Measurements from ENCODE around the gene PRKAG3.
"Not testable (repeated sequence)": the region's sequence is repeated elsewhere in the genome, so short reads cannot be mapped to it uniquely, and the experiment has no call there.

PRKAG3 gene

DNA sequence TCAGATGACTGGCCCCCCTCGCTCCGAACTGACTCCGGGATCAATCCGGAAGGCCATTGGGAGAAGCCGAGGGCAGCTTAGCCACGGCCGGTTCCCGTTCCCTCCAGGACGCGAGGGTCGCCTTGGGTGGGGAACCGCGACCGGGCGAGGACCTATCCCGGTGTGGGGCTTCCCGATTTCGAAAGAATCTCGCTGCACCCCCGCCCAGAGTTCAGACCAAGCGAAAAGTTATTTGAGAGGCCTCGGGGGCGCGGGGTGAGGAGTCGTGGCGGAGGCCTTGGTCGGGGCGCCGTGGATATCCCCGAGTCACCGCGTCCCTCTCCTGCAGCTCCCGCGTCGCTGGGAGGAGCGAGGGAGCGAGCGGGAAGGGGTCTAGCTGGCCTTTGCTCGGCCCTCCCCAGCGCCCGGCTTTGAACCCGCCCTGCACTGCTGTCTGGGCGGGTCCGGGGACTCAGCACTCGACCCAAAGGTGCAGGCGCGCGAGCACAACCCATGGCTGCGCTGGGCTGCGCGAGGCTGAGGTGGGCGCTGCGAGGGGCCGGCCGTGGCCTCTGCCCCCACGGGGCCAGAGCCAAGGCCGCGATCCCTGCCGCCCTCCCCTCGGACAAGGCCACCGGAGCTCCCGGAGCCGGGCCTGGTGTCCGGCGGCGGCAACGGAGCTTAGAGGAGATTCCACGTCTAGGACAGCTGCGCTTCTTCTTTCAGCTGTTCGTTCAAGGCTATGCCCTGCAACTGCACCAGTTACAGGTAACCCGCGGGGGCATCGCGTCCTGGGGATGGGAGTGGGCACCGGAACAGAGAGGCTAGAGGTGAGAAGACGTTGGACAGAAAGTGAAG is 49.7 kb downstream of the PRKAG3 start, which contains the start of gene CYP27A1:
Gene CYP27A1 (plus strand): TSS at position 457 of the 837 bp plus-strand sequence. CDS start 36 bp downstream, at position 493.
- peak; percentile 56 for DNase-seq (ENCODE audit: low spot score)

DNA sequence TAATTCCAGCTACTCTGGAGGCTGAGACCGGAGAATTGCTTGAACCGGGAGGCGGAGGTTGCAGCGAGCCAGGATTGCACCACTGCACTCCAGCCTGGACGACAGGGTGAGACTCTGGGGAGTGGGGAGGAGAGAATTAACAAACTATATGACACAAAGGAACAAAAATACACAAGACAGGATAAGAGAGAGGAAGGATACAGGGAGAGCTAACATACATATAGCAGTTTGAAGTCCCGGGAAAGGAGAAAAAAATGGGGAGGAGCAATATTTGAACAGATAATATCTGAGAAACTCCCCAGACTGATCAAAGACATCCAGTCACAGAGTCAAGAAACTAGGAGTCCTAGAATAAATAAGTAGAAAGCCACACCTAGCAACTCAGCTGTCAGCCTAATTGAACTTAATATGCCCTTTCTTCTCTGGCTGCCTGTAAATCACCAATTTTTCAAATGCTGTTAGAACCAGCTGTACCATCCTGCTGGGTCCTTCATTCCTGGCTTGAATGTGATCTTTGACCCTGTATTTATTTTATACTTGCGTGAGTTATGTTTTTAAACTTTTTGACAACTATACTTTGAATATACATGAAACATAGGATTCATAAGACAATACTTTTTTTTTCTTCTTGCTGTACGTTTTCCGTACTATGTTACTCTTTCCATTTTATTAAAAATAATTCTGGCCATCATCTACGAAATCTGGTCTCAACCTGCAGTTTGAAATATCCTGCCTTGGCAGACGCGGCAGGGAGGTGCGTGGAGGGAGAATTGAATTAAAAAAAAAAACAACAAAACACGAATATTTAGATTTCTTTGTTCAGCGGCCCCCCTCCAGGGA is 50.5 kb downstream of the PRKAG3 start:
- DNase-seq (ENCODE audit: low spot score): no peak

DNA sequence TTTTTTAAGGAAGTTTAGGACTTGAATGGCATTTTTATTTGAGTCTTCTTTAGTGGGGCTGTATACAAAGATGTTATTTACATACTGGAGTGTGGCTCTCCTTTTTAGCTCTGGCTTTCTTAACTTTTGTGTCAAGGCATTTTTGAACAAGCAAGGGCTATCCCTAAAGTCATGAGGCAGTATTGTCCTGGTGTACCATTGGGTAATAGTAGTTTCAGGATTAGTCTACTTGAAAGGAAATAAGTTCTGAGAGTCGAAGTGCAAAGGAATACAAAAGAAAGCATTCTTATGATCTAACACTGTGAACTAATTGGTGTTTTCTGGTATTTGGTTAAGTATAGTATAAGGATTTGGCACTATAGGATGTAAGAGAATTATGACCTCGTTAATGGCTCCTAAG is 51.6 kb downstream of the PRKAG3 start:
- DNase-seq (ENCODE audit: low spot score): no peak

DNA sequence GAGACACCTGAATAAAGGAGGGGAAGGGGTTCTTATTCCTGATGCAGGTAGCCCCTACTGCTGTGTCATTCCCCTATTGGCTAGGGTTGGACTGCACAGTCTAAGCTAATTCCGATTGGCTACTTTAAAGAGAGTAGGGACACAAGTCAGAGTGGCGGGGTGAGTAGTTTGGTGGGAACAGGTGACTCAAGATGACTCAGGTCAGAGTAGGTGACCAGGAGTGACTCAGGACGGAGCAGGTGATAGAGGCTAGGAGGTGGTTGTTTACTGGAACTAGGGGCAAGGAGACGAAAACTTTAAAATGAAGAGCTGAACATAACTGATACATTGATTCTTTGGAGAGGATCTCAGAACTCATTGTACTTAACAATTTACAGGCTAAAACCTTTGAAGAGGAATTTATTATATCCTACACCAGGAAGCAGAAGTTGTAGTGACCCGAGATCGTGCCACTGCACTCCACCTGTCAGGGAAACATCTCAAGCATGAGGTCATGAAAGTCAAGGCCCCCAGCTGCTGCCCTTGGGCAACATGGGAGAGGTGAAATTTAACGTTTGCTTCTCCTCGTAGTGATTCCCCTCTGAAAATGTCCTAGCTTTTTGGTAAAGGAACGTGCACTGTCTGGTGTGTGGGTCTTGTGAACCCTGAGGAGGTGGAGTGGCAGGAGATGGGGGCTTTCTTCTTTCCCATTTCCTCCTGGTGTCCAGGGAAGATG is 54.2 kb downstream of the PRKAG3 start:
- no peak for DNase-seq (ENCODE audit: low spot score)

DNA sequence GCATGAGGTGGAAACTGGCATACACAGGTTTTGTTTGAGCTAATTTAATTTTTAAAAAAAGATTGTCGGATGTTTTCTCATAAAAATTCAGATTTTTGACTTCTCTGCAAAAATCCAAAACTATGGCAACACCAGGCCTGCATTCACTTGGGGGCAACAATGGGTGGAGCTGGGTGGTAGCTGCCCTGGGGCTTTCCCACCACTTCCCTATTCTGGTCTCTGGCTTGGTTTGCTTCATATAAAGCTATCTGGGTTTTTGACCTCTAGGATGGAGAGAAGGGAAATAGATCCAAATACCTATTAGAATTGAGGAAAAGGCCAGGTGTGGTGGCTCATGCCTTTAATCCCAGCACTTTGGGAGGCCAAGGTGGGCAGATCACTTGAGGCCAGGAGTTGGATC is 55.1 kb downstream of the PRKAG3 start:
- DNase-seq (ENCODE audit: low spot score): no peak

DNA sequence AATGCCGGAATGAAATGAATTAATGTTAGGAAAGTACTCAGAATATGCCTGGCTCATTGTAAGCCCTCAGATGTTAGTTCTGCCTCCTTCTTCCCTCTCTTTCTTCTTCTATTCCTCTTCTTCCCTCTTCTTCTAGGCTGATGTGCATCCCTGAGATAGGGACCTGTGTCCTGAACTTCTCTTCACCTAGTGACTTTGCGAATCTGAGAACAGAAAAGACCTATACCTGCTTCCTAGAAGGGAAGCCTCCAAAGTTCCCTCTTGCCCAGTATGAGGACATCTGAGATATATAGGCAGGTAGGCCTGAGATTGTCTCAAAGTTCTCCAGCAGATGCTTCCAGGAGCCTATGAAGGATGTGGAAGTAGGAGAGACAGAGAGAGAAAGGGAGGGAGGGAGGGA is 57.7 kb downstream of the PRKAG3 start:
- no peak for DNase-seq (ENCODE audit: low spot score)

DNA sequence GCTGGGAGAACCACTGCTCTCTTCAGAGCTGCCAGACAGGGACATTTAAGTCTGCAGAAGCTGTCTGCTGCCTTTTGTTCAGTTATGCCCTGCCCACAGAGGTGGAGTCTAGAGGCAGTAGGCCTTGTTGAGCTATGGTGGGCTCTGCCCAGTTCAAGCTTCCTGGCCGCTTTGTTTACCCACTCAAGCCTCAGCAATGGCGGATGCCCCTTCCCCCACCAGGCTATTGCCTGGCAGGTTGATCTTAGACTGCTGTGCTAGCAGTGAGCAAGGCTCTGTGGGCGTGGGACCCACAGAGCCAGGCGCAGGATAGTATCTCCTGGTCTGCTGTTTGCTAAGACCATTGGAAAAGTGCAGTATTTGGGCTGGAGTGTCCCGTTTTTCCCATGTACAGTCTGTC is 58.8 kb downstream of the PRKAG3 start:
- not testable (repeated sequence) for DNase-seq (ENCODE audit: low spot score)
